HG03175 (cell line): ENCODE measurements around the gene EGFR.

ENCODE experiments used
- ATAC-seq: cut with Tn5 transposase; IDR thresholded peaks from one replicate; pipeline ENCODE4 v1.9.1; 2021; ENCODE audit warnings: mild to moderate bottlenecking, moderate library complexity; ENCODE audit not compliant: unreplicated experiment

Gene EGFR

GRCh38 chr7:55080000-55080623, 61.3 kb downstream of the EGFR start:
- no peak for ATAC-seq

GRCh38 chr7:55081068-55081467, 62.3 kb downstream of the EGFR start:
- ATAC-seq, result no peak

DNA sequence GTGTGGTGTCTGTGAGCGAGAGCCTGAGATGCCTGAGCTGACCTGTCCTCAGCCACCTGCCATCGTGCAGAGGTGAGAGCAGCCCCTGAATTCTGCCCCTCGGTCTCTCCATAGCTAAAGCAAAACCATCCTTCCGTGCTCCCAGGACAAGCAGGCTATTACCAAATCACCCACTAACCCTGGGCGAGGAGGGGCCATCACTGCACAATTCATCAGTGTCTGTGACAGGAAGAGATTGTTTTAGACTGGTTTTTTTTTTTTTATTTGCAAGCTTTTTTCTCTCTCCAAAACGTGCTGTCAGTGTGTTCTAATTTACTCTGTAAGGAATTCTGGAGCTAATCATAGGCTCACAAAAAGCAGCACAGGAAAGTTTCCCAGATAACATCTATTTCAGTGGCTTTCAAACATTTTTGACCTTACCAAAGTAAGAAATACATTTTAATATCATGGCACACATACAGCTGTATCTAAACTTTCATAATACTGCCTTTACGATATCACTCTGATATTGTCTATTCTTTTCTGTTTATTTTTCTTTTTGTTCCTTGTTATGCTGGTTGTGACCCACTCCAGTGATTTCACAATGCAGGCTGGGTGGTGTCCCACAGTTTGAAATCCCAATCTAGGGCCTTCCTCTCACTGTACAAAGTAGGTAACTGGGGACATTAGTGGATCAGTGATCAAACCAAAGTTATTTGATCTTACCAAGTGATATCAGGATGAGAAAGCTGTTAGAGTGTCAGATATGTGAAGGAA, 62.8 kb downstream of the EGFR start:
- no peak for ATAC-seq

DNA sequence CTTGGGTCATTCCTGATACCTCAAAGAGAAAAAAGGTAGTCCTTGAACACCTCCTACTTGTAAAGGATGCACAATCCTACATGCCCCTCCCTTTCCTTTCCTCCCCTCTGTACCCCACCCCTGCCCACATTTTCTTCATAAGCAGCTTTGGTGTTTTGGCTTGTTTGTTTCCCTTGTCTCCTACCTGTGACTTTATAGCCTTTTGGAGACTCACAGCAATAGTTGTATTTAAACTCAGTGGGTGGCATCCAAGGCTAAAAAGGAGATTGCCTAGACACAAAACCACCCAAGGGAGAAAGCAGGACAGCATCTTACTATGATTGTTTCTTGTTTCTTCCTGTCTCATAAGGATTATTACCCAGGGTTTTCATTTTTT, 63.4 kb downstream of the EGFR start:
- no peak for ATAC-seq

DNA sequence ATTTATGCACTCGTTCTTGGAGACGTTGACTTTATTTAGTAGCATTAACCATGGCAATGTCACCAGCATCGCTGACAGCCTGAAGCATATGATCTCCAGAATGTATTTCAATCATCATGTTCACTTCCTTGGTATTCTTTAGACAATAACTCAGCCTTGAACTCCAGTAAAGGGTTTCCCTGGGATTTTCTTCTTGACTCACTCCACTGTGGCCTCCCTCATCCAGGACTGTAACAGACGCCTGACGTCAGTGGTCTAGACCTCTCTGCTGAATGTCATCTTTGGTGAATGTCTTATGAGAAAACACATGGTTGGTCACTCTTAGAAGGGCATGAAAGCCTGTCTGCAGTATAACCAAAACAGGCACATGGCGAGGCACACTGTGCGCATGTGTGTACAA, 64.4 kb downstream of the EGFR start:
- ATAC-seq, result no peak

DNA sequence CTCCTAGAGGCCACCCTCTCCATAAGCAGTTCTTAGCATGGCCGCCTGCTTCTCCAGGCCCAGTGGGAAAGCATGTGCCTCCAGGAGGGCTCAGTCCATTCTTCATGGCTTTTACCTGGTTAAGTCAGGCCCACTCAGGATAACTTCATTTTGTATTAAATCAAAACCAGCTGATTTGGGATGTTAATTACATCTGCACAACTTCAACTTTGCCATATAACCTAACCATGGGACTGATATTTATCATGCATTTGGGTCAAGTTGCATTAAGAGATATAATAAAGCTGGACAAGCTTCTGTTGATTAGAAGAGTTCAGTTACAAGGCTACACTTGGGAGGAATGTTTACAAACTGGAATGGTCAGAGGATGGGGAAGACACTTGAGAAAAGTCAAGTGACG, 65.5 kb downstream of the EGFR start:
- ATAC-seq, result no peak

DNA sequence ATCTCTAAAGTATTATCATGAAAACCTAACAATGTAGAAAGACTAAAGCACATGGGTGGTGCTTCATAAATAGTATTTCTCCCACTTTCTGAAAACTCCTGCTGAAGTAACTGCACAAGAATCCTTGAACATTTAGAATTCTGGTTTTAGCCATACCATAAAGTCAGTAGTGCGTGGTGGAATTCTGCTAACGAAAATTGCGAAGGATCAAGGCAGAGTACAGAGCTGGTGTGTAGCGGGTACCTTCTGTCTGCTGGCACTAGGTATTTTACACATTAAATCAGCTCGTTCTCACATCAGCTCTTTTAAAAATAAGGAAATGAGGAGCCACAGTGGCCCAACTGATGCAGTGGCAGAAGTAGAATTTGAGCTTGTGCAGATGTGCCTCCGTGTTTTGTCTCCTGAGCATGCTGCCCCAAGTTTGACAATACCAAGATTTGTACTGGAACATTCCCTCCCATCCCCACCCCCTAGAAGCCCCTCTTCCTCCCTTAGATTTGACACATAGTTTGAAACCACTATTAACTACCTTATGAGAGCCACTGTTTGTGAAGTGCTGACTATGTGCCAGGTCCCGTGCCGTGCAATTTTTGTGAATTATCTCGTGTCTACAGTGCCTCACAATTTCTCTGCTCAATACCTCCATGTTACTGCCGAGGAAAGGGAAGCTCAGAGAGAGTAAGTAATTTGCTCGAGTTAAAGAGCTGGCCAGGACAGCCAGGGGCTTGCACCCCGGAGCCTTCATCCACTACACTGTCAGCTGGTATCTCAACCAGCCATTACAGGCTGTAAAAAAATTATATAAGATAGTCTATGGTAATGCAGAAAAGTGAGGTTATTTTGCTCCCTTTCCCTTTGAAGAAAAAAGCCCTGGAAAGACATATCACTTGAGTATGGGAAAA, 66.9 kb downstream of the EGFR start:
- ATAC-seq, result peak; percentile 14

DNA sequence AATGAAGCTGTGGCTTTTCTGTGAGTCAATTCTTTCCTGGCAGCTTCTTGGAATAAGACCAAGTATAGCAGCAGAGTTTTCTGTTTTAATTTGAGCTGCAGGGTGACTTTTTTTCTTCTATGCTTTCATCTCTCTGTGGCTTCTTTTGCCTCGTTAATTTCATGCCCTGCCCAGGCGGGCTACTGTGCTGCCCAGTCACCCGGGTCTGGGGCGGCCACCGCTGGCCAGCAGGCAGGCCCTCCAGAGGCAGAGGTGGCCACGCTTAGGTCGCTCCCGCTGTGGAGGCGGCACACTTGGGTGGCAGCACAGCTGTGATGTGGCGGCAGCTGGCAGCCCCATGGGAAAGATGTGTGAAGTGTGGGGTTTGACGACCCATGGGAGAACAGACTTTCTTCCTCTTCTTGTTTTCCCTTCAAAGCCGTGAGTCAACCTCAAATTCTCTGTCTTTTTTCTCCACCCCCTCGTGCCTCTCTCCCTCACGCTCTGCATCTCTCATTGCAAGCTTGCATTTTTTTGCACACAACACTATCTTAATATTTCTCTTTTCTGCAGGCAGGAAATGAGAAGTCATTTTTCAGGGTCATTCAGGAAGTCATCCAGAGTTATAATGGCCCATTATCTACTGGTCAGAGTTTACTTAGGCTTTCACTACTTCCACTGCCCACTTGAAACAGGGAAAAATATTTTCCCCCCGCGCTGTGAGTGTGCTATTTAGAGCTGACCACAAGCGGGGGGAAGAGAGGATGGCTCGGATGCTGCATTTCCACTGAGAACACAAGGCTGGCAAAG, 67.8 kb downstream of the EGFR start:
- ATAC-seq, result peak; percentile 83

- ATAC-seq, result no peak
These were observed 68.7 kb downstream of the EGFR start for GRCh38 chr7:55087521-55087961.

DNA sequence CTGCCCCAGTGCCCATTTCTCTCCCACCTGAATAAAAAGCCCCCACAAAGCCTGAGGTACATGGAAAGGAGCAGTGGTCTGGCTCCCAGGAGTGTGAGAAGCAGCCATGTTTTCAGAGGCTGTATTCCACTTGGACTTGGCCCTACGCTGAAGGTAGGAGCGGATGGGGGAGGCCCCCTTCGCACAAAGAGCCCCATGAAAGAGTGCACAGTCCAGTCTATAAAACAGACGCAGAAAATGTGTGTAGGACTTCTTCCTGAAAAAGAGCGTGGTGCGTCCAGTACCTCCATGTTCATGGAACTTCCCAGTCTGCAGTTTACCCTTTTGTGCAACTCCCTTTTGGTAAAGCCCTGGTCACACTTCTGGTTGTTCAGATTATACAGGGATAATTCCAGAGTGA, 69.3 kb downstream of the EGFR start:
- no peak for ATAC-seq

DNA sequence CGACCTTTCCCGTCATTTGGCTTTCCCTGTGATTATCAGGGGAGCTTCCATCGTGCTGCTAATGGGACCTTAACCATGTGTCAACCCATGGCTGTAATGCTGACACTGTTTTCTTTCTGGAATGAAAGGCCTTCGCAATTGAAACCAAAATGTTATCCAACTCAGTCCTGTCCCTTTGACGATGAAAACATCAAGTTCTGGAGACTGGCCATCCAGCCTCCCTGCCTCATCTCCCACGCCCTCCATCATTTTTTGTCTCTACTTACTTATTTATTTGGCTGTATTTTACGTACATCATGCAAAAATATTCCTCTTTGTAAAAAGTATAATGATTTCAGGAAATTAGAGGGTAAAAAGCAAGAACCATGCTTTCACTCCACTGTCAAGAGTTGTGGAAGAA, 69.8 kb downstream of the EGFR start:
- no peak for ATAC-seq

DNA sequence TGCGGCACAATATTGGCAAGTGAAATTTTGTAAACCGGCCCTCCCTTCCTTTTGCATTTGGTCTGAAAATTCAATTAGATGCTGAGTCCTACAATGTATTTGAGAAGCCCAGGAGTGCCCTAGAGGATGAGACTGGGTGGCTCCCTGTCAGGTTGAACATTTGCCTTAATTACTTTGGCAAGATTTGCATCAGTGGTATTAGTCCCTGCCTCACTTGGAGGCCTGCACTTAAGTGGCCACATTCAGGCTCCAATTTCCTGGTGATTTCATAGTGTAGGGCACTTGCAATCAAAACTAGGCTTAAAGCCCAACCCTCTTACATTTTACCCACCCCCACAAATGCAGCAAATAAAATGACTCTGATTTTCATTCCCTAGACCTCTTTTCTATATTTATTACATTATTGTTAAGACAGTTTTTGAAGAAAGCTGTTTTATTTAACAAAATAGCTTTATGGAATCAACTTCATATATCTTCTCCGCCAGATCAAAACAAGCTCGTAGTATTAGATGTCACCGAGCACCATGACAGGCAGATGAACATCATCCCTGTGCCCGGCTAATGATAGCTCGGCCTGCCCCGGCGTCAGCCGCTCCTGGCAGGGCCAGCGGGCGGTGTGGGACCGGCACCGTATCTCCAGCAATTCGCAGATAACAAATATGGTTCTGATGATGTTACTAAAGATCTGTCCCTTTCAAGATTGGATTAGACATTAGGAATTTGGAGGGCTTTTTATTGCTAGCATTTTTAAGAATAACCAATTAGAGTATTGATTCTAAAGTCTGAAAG, 73.6 kb downstream of the EGFR start:
- no peak for ATAC-seq

- no peak for ATAC-seq
These were observed 74.2 kb downstream of the EGFR start for GRCh38 chr7:55092975-55093373.

- no peak for ATAC-seq
These were observed 74.9 kb downstream of the EGFR start for GRCh38 chr7:55093674-55094073.

- ATAC-seq, result no peak
These were observed 75.4 kb downstream of the EGFR start for GRCh38 chr7:55094092-55094690.

- ATAC-seq, result no peak
These were observed 76.9 kb downstream of the EGFR start for GRCh38 chr7:55095672-55096071.

GRCh38 chr7:55096323-55096722, 77.5 kb downstream of the EGFR start:
- no peak for ATAC-seq

GRCh38 chr7:55097100-55097499, 78.3 kb downstream of the EGFR start:
- no peak for ATAC-seq

GRCh38 chr7:55099066-55099820, 80.4 kb downstream of the EGFR start:
- no peak for ATAC-seq
